ENCODE measurements around the gene EAPP.
"Not testable (repeated sequence)": the region's sequence is repeated elsewhere in the genome, so short reads cannot be mapped to it uniquely, and the experiment has no call there.

The EAPP gene

GRCh38 chr14:34484726-34485125 lies 54.8 kb downstream of the EAPP start:
- Histone ChIP-seq H3K36me3 (ENCODE audit: low read depth) (no peaks in the 10 kb centered on the region), H3K27ac (ENCODE audit: poor library complexity, severe bottlenecking) (no peak overlapping the region), H3K4me3 (ENCODE audit: severe bottlenecking) (no peak overlapping the region), H3K27me3 (ENCODE audit: insufficient read depth, poor library complexity, severe bottlenecking) (no peaks in the 10 kb centered on the region), H3K4me1 (ENCODE audit: insufficient read depth, poor library complexity, severe bottlenecking) (no peaks in the 10 kb centered on the region), H3K9me3 (ENCODE audit: severe bottlenecking) (no peaks in the 10 kb centered on the region)
- ATAC-seq (ENCODE audit: low read depth) = no peak
- no peak for DNase-seq (ENCODE audit: low spot score)
- TF ChIP-seq CTCF (IDR thresholded peaks at IDR 0.05; ENCODE audit: poor library complexity, severe bottlenecking) = no peak

- no peaks in the 10 kb centered on the region for H3K9me3 ChIP-seq (ENCODE audit: severe bottlenecking)
- H3K27me3 ChIP-seq (ENCODE audit: insufficient read depth, poor library complexity, severe bottlenecking) = no peaks in the 10 kb centered on the region
- no peaks in the 10 kb centered on the region for H3K4me1 ChIP-seq (ENCODE audit: insufficient read depth, poor library complexity, severe bottlenecking)
- DNase-seq (ENCODE audit: low spot score) = no peak
- no peak overlapping the region for H3K4me3 ChIP-seq (ENCODE audit: severe bottlenecking)
- TF ChIP-seq CTCF (IDR thresholded peaks at IDR 0.05; ENCODE audit: poor library complexity, severe bottlenecking) = no peak
- H3K36me3 ChIP-seq (ENCODE audit: low read depth) = no peaks in the 10 kb centered on the region
- no peak overlapping the region for H3K27ac ChIP-seq (ENCODE audit: poor library complexity, severe bottlenecking)
- ATAC-seq (ENCODE audit: low read depth) = no peak
These were observed 57.0 kb downstream of the EAPP start for GRCh38 chr14:34482463-34482862.

GRCh38 chr14:34479694-34480093 lies 59.8 kb downstream of the EAPP start:
- no peaks in the 10 kb centered on the region for H3K36me3 ChIP-seq (ENCODE audit: low read depth)
- no peaks in the 10 kb centered on the region for H3K9me3 ChIP-seq (ENCODE audit: severe bottlenecking)
- H3K4me1 ChIP-seq (ENCODE audit: insufficient read depth, poor library complexity, severe bottlenecking) = no peaks in the 10 kb centered on the region
- H3K4me3 ChIP-seq (ENCODE audit: severe bottlenecking) = no peak overlapping the region
- ATAC-seq (ENCODE audit: low read depth) (no peak), DNase-seq (ENCODE audit: low spot score) (no peak)
- TF ChIP-seq CTCF (IDR thresholded peaks at IDR 0.05; ENCODE audit: poor library complexity, severe bottlenecking) = no peak
- no peak overlapping the region for H3K27ac ChIP-seq (ENCODE audit: poor library complexity, severe bottlenecking)
- H3K27me3 ChIP-seq (ENCODE audit: insufficient read depth, poor library complexity, severe bottlenecking) = no peaks in the 10 kb centered on the region

GRCh38 chr14:34478261-34478660 lies 61.2 kb downstream of the EAPP start:
- Histone ChIP-seq H3K9me3 (ENCODE audit: severe bottlenecking) (no peaks in the 10 kb centered on the region), H3K36me3 (ENCODE audit: low read depth) (no peaks in the 10 kb centered on the region), H3K27ac (ENCODE audit: poor library complexity, severe bottlenecking) (no peak overlapping the region), H3K4me3 (ENCODE audit: severe bottlenecking) (no peak overlapping the region), H3K4me1 (ENCODE audit: insufficient read depth, poor library complexity, severe bottlenecking) (no peaks in the 10 kb centered on the region), H3K27me3 (ENCODE audit: insufficient read depth, poor library complexity, severe bottlenecking) (no peaks in the 10 kb centered on the region)
- no peak for TF ChIP-seq CTCF (IDR thresholded peaks at IDR 0.05; ENCODE audit: poor library complexity, severe bottlenecking)
- no peak for DNase-seq (ENCODE audit: low spot score)
- no peak for ATAC-seq (ENCODE audit: low read depth)

- H3K4me3 ChIP-seq (ENCODE audit: severe bottlenecking); DNase-seq (ENCODE audit: low spot score); H3K27me3 ChIP-seq (ENCODE audit: insufficient read depth, poor library complexity, severe bottlenecking); H3K27ac ChIP-seq (ENCODE audit: poor library complexity, severe bottlenecking); H3K9me3 ChIP-seq (ENCODE audit: severe bottlenecking); H3K4me1 ChIP-seq (ENCODE audit: insufficient read depth, poor library complexity, severe bottlenecking); ATAC-seq (ENCODE audit: low read depth); H3K36me3 ChIP-seq (ENCODE audit: low read depth): not testable (repeated sequence)
These were observed 63.5 kb downstream of the EAPP start for GRCh38 chr14:34476036-34476435.
